ENCODE data around the gene LGALS8.
A peak's percentile ranks its signal among the peaks of the same experiment; 100 is the strongest.

Gene LGALS8

DNA sequence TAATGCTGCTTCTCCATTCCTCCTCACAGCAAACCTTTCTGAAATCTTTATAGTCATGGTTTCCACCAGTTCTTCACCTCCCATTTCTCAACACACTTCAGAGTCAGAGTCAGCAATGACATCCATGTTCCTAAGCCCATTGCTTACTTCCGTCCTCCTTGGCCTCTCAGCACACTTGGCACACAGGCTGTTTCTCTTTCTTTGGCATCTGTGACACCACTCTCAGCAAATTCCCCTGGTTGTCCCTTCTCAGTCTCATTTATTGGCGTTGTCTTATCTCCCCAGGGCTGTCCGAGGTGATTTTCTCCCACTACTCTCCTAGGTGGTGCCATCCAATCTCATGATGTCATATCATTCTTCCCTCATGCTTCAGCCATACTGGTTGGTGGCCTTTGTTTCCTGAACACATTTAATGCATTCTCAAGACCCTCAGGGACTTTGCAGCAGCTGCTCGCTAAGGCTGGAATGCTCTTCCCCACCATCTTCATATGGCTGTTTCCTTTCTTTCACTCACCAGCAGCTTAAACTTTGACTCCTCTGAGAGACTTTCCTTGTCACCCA lies 3.3 kb upstream of the LGALS8 start:
- Histone ChIP-seq H3K27ac (no peak overlapping the region), H3K4me2 (no peak overlapping the region), H3K4me1 (ENCODE audit: low read depth, poor library complexity, severe bottlenecking) (no peaks in the 10 kb centered on the region), H3K36me3 (ENCODE audit: insufficient read depth) (no peaks in the 10 kb centered on the region), H4K20me1 (ENCODE audit: insufficient read depth) (no peaks in the 10 kb centered on the region), H3K4me3 (IDR thresholded peaks at IDR 0.05; ENCODE audit: insufficient read depth, low read depth, low read length) (no peak overlapping the region), H2AFZ (ENCODE audit: low read depth) (no peak overlapping the region), H3K27me3 (ENCODE audit: insufficient read depth, low read depth) (no peaks in the 10 kb centered on the region), H3K9ac (no peak overlapping the region), H3K79me2 (ENCODE audit: insufficient read depth, low read depth) (no peaks in the 10 kb centered on the region)
- no peak for TF ChIP-seq CTCF (conservative IDR thresholded peaks at IDR 0.05; ENCODE audit: low read depth, low read length)

DNA sequence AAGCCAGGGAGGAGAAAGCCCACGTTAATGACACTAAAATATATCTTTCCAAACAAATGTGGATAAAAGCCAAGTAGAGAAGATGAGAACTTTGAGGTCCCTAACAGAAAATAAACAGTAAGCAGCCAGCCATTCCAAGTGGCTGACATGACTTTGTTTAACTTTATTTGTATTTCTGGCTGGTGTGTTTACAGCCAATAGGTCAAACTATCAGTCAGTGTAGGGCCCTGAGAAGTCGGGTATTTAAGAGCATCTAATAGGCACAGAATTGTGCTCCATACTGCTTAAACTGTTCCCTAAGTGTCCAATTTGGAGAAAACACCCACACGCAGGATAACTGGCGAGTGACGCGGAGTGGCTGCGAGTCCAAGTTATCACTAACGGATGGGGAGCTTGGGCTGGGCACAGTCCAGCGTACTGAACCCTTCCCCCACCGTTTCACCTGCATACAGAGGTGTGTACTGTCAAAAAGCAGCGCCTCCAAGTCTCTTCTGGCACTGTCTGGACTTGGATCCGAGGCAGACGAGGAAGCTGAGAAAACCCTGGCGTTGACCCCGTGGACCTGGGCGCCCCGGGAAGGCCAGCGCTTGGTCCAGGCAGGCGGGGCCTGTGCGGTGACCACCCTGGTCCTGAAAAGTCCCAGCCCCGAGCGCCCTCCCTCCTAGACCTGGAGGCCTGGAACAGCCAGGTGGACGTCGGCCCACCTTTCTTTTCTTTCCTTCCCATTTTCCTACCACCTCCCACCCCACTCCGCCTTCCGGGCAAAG lies 662 bp upstream of the LGALS8 start:
- no peak overlapping the region for H3K4me2 ChIP-seq
- H2AFZ ChIP-seq (ENCODE audit: low read depth), result no peak overlapping the region
- H3K4me1 ChIP-seq (ENCODE audit: low read depth, poor library complexity, severe bottlenecking), result no peaks in the 10 kb centered on the region

GRCh38 chr1:236524142-236524894 lies 536 bp downstream of the LGALS8 start:
- Histone ChIP-seq H3K4me1 (ENCODE audit: low read depth, poor library complexity, severe bottlenecking) (no peaks in the 10 kb centered on the region), H3K27ac (no peak overlapping the region), H2AFZ (ENCODE audit: low read depth) (peak overlapping the region; percentile 95), H3K36me3 (ENCODE audit: insufficient read depth) (no peaks in the 10 kb centered on the region), H3K9ac (peak overlapping the region; percentile 26; the same call in 1 of the 2 replicates), H3K79me2 (ENCODE audit: insufficient read depth, low read depth) (no peaks in the 10 kb centered on the region), H3K4me2 (peak overlapping the region; percentile 77; the same call in 1 of the 2 replicates), H3K4me3 (IDR thresholded peaks at IDR 0.05; ENCODE audit: insufficient read depth, low read depth, low read length) (peak overlapping the region; percentile 75), H4K20me1 (ENCODE audit: insufficient read depth) (no peaks in the 10 kb centered on the region), H3K27me3 (ENCODE audit: insufficient read depth, low read depth) (no peaks in the 10 kb centered on the region)
- no peak for TF ChIP-seq CTCF (conservative IDR thresholded peaks at IDR 0.05; ENCODE audit: low read depth, low read length)

More for the DNA sequence above, 662 bp upstream of the LGALS8 start:
- Histone ChIP-seq H3K27me3 (ENCODE audit: insufficient read depth, low read depth) (no peaks in the 10 kb centered on the region), H3K9ac (no peak overlapping the region), H3K36me3 (ENCODE audit: insufficient read depth) (no peaks in the 10 kb centered on the region), H3K79me2 (ENCODE audit: insufficient read depth, low read depth) (no peaks in the 10 kb centered on the region), H3K4me3 (IDR thresholded peaks at IDR 0.05; ENCODE audit: insufficient read depth, low read depth, low read length) (no peak overlapping the region), H4K20me1 (ENCODE audit: insufficient read depth) (no peaks in the 10 kb centered on the region), H3K27ac (no peak overlapping the region)
- no peak for TF ChIP-seq CTCF (conservative IDR thresholded peaks at IDR 0.05; ENCODE audit: low read depth, low read length)

DNA sequence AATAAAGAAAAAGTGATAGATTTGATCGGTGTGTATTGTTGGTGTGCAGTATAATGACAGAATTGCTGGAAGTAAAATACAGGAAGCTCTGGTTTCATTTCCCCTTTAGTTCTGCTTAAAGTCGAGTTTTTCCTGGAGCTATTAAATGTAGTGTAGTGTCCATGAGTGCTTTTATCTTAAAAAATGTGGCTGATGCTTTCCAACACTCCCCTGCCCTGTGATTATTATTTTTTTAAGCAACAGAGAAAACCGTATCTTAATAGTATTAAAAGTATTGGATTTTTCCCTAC lies 1.1 kb downstream of the LGALS8 start:
- Histone ChIP-seq H3K27me3 (ENCODE audit: insufficient read depth, low read depth) (no peaks in the 10 kb centered on the region), H3K9ac (peak overlapping the region; percentile 26; the same call in 1 of the 2 replicates), H3K4me1 (ENCODE audit: low read depth, poor library complexity, severe bottlenecking) (no peaks in the 10 kb centered on the region), H3K27ac (no peak overlapping the region), H3K4me3 (IDR thresholded peaks at IDR 0.05; ENCODE audit: insufficient read depth, low read depth, low read length) (peak overlapping the region; percentile 75), H2AFZ (ENCODE audit: low read depth) (peak overlapping the region; percentile 95), H4K20me1 (ENCODE audit: insufficient read depth) (no peaks in the 10 kb centered on the region), H3K4me2 (peak overlapping the region; percentile 77), H3K36me3 (ENCODE audit: insufficient read depth) (no peaks in the 10 kb centered on the region), H3K79me2 (ENCODE audit: insufficient read depth, low read depth) (no peaks in the 10 kb centered on the region)
- TF ChIP-seq CTCF (conservative IDR thresholded peaks at IDR 0.05; ENCODE audit: low read depth, low read length), result no peak

Data from KMS-11 (cell line).